22Rv1 (cell line): ENCODE measurements around the gene CALHM5.

ENCODE experiments used
- H3K27ac ChIP-seq: fragments of 450-650 bp; 2 replicates; pipeline ENCODE4 v1.5.1; 2017
- CTCF ChIP-seq: fragments of 450-650 bp; IDR thresholded peaks from 2 replicates; pipeline ENCODE4 v1.5.1; 2017; ENCODE audit warnings: mild to moderate bottlenecking
- ZFX ChIP-seq: fragments of 450-650 bp; IDR thresholded peaks from 2 replicates; pipeline ENCODE4 v1.6.1; 2017; ENCODE audit warnings: antibody characterized with exemption, borderline replicate concordance

Gene CALHM5

GRCh38 chr6:116511424-116512110, at the start of gene CALHM5:
TSS of gene CALHM5 (plus strand) at chr6:116511639. CDS start at chr6:116511697, 58 bp downstream.
- TF ChIP-seq ZFX (no peak), CTCF (peak; percentile 49)
- H3K27ac ChIP-seq: no peak within 1 kb of the TSS

- H3K27ac ChIP-seq: no peak overlapping the region
Observed at GRCh38 chr6:116461932-116462885, 49.2 kb upstream of the CALHM5 start.

GRCh38 chr6:116463301-116463700, 48.1 kb upstream of the CALHM5 start:
- no peak overlapping the region for H3K27ac ChIP-seq
- TF ChIP-seq ZFX: no peak
- TF ChIP-seq CTCF: no peak

More at GRCh38 chr6:116461932-116462885, 49.2 kb upstream of the CALHM5 start:
- TF ChIP-seq ZFX (no peak), CTCF (no peak)

GRCh38 chr6:116465246-116465645, 46.2 kb upstream of the CALHM5 start:
- no peak overlapping the region for H3K27ac ChIP-seq
- TF ChIP-seq ZFX (no peak), CTCF (no peak)

GRCh38 chr6:116467096-116467495, 44.3 kb upstream of the CALHM5 start:
- TF ChIP-seq ZFX (no peak), CTCF (no peak)
- H3K27ac ChIP-seq: no peak overlapping the region

- no peak overlapping the region for H3K27ac ChIP-seq
- no peak for TF ChIP-seq CTCF
- TF ChIP-seq ZFX: no peak
Observed at GRCh38 chr6:116467514-116467913, 43.9 kb upstream of the CALHM5 start.
